Stimulated activated CD4-positive, alpha-beta T cell treated with anti-CD3 and anti-CD28 coated beads, Interleukin-12 subunit alpha, Interleukin-12 subunit beta, amount 100 ng/mL, for 24 hours (primary cell): ENCODE data around the gene CTNNA2.

Experiments
- DNase-seq, 2 experiments: peaks; one replicate each; pipeline ENCODE4 v3.0.0-alpha.2; 2020; ENCODE audit warnings: low read depth in 2 of 2

Gene CTNNA2

DNA sequence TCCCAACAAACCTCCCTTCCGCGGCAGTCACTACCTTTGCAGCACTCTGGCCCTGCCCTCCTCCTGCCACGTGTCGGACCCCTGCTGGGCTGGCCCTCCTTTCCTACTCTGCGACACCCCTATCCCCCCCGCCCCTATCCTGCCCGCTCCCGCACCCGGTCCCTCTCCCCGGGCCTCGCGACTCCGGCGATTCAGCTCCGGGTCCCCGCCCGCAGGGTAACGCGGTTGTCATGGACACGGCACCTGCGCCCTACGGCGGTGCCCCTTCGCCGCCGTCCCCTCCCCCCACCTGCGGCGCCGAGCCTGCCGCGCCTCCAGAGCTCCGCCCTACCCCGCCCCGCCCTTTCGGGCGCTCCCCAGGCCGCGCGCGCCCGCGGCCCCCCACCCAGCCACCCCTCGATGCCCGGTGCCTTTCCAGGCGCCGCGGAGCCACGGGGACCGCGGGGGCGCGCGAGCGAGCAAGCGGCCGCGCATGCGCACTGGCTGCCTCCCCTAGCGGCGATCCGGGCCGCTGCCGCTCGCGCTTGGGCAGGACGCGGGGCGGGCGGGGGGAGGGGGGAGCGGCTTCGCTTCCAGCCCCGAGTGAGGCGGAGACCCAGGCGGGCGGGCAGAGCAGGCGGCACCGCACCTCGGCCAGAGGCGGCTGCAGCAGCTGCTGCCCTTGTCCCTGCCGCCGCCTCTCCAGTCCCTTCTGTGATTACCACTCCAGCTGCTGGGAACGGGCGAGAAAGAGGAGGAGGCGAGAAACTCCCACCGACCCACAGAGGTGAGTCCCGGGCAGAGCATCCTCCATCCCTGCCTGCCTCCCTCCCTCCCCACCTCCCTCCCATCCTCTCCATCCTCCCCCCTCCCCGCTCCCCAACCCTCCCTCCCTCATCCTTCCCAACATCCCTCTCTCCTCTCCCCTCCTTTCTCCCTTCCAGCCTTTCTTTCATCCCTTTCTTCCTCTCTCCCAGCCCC lies at the start of gene CTNNA2:
CTNNA2 (plus strand) TSS at position 610 of the 960 bp plus-strand sequence.
- peak in 1 of 2 experiments; percentile 12 for DNase-seq

DNA sequence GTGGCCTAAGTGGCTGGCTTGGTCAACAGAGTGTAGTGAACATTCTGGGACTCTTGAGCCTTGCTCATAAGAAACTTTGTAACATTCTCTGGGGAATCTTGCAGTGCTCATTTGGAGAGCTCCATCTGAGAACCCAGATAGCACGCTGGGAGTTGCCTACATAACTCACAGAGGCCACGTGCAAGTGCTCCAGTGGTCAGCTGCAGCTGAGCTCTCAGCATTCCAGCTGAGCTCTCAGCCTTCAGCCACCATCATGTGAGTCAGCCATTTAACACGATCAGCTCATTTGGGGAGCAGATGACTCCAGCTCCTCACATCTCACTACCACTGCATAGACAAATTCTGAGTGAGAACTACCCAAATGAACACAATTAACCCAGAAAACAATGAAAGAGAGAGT lies 25.5 kb upstream of the CTNNA2 start:
- DNase-seq, result no peak

DNA sequence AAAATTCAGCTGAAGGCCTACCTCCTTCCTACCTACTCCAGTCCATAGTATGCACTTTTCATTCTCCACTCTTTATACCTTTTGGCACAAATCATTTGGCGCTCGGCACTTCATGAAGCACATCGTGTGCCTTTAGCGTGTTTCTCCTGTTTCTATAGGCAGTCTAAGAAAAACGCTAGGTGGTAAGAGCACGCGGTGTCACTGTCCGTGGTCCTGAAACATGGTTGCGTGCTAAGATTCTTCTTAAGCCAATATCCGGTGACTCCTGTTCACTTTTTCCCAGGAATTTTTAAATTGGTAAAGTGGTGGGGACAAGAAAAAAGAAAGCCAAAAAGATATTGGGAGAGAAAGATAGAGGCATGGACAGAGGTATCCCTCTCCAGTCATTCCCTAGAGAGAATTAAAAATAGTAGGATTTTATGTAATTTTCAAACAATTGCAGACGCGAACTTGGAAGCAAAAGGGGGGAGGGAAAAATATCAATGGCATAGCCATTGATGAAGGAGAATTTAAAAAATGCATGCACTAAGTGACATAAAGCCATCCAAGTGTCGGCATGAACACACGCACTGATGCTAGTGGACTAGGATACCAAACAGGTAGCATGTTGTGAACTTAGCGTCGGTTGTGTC lies 1.4 kb upstream of the CTNNA2 start:
- no peak for DNase-seq

DNA sequence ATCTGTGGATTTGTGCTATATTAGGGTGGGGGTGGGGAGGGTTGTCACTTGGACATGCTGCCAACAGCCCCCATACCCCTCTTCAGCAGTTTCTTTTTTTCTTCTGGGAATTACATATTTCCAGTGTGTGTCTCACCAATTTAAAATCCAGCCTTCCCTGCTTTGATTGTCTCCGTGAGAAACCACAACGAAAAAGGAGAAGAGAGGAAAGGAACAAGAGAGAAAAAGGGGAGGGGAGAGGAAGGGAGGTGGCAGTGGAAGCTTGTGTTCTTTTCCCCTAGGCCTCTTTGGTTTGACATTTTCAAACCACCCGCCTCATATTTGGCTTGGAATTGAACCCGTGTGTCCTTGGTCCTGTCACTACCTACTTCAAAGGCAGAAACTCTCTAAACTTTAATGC lies 860 bp downstream of the CTNNA2 start:
- no peak for DNase-seq

DNA sequence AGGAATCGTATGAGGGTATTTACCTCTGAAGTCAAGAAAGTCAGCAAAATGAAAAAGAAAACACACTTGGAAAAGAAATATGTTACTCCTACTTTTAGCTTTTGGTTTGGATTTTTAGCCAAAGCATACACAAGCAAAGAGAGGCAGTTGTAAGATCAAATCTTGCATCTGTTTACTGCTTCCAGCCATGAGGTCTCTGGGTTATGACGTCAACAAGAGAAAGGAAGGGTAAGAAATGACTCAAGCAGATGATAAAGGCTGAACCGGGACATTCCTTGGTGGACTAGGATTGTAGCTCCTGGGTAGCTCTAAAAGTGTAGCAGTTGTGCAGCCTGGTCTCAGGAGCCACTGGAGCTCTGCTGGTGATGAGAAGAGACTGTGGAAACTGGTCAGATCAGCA lies 16.8 kb downstream of the CTNNA2 start:
- DNase-seq, result no peak

DNA sequence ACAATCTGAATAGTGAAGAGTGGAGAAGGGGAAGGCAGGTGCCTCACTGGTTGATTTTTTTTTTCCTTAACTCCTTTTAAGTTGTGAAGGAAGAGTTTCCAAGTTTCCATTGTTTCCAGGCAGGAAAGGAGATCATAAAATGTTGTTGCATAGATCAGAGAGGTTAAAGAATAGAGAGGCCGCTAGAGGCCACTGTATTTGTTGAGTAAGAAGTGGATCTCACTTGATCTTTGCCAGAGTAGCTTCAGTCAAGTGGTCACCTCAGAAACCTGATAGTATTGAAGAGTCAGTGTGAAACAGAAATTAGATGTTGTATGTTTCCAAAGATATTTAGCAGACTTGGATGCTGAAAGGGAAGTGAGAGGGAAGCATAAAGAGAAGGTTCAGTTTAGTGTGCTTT lies 17.6 kb downstream of the CTNNA2 start:
- DNase-seq, result no peak

DNA sequence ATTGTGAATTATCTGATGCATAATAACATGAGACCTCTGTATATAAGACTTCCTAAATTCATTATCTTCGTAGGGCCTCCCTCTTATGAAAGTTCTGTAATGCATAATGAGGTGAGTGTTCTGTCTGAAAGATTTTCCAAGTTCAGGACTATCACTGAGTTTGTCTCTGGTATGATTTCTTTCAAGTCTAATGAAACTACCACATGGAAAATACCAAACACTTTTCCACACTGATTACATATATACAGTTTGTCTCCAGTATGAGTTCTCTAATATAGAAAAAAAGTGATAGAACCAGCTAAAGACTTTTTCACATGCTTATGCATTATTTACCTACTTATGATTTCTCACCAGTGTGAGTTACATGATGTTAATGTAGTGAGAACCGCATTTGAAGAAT lies 34.7 kb downstream of the CTNNA2 start:
- no peak for DNase-seq

DNA sequence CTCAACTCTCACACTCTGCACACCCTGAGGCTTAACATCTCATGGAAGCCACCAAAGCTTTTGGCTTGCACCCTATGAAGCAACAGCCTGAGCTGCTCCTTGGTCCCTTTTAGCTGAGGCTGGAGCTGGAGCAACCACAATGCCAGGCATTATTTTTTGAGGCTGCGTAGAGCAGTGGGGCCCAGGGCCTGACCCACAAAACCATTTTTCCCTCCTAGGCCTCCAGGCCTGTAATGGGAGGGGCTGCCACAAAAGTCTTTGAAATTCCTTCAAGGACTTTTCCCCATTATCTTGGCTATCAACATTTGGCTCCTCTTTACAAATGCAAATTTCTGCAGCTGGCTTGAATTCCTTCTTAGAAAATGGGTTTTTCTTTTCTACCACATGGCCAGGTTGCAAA lies 39.8 kb downstream of the CTNNA2 start:
- no peak for DNase-seq

DNA sequence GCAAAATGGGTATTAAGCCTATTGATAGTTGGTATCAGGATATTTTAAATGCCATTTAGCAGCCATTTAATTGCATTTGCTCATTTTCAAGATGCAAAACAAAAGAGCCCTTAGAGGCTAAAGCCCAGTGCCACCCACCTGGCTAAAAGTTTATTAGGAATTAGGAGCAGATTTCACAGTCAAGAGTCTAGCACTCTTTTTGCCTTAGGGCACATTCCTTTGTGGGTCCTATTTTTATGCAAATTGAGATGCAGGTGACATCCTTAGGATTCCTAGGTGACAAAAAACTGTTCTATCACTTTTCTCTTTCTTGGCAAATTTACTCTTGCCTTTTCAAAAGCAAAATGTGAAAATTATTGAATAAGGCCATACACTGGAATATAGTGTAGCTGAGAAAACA lies 42.0 kb downstream of the CTNNA2 start:
- no peak for DNase-seq

DNA sequence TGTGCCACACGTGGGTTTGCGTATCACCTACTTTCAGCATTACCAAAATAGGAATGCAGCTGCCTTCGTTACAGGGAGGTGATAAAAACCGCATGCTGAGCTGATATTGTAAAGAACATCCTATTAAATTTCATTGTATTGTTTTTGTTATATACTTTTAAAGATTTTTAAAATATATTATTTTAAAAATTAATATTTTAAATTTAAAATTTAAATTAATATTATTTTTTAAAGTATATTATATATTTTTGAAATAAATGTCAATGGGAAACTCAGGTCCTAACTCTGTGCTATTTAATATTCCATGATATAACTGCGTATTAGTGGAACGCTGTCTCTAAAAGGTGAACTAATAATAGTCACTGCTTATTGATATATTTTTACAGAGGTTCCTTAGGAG lies 51.2 kb downstream of the CTNNA2 start:
- DNase-seq, result no peak

DNA sequence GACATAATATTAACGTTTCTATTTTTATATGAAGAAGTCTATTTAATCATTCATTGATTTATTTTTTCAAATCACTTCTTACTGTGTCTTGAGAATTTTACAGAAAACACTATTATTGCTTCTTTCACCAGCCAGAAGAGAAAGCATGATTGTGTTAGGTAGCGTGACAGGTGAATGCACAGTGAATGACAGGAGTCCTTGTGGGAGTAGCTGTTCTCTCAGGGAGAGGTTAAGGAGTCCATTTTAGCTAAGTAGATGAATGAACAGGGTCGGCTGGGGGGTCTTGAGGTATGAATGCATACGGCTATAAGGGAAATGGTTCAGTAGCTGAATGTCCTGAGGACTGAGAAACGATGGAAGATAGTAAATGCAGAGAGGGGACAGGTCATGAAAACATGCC lies 56.2 kb downstream of the CTNNA2 start:
- no peak for DNase-seq

DNA sequence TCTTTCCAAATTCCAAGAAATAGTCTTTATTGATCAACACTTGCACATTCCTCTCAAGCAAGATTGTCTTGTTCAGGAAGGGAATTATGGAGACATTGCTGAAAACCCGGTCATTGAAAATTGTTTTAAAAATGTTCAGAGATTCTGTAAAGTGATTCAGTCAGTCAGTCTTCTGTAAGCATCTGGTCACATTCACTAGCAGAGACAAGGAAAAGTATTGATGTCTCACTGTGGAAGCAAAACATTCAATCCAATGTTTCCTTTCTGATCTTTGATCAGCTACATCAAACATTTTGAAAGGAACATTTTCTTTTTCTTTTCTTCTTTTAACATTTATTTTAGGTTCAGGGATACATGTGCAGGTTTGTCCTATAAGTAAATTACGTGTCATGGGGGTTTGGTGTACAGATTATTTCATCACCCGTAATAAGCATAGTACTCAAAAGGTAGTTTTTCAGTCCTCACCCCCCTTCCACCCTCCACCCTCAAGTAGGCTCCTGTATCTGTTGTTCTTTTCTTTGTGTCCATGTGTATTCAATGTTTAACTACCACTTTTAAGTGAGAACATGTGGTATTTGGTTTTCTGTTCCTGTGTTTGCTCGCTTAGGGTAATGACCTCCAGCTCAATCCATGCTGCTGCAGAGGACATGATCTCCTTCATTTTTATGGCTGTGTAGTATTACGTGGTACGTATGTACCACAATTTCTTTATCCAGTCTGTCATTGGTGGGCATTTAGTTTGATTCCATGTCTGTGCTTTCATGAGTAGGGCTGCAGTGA lies 61.2 kb downstream of the CTNNA2 start:
- DNase-seq, result no peak

DNA sequence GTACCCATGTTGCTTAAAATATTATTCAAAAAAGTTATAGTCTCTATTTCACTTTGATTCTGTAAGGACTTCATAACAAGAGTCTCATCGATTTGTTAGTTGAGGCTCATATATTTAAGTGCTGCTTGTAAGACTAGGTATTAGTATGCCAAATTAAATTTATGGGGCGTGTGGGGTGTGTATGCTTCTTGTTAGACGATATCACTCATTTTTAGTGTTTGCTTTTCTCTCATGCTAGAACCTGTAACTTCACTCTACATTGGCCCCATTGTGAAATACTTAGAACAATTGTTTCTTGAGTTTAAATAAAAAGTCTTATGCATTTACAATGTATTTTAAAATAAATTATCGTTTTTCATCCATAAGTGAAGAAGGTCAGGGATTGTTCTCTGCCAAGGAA lies 63.6 kb downstream of the CTNNA2 start:
- DNase-seq, result no peak

DNA sequence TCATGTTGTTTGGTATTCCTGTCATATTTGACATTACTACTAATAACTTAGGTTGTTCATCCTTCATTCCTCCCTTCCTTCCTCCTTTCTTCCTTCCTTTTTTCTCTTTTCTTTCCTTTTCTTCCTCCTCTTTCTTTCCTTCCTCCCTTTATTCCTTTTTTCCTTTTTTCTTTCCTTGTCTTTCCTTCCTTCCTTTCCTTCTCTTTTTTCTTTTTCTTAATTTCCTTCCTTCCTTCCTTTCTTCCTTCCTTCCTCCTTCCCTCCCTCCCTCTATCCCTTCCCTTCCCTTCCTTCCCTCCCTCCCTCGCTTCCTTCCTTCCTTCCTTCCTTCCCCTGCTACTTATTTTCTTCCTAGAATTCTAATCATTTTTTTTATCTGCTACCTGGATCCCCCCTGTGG lies 66.1 kb downstream of the CTNNA2 start:
- no peak for DNase-seq

DNA sequence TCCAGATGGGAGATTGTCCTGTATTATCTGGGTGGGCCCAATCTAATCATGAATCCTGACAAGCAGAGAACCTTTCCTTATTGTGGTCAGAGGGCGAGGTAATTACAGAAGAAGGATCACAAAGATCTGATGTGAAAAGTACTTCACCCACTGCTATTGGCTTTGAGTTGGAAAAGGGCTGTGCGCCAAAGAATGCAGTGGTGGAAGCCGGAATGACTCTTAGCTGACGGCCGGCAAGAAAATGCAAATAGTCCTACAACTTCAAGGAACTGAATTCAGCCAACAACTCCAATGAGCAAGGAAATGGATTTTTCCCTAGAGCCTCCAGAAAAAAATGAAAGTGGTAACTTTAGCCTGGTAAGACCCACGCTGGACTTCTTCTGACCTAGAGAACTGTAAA lies 67.3 kb downstream of the CTNNA2 start:
- no peak for DNase-seq

DNA sequence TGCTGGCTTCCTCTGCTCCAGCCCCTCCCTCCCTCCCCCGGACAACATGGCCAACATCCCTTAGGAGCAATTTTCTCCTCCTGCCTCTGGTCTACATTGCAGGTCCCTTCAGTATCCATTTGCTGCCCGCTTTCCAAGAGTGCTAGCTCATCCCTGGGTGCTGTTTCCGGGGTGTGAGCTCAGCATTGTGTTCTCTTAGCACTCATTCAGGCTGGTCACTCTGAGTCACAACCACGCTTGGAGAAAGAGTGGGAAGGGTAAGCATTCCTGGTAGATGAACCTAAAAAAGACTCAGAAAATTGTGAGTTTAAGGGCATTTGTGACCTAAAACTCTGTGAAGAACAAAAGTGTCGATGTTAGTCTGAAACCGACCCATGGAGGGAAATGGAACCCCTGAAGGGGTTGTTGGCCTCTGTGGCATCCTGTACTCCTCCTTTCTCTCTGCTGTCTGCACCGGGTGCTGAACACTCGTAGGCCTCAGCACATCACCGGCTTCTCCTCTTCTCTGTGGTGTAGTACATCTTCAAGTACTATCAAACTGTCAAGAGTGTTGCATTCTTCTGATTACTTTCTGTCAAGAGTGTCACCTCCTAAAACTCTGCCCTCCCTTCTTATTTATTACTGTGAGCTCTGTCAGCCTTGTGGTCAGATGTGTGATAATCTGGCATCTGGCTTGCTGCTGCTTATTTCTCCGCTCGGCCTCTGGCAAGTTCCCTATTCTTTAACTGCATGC lies 73.0 kb downstream of the CTNNA2 start:
- DNase-seq, result no peak

DNA sequence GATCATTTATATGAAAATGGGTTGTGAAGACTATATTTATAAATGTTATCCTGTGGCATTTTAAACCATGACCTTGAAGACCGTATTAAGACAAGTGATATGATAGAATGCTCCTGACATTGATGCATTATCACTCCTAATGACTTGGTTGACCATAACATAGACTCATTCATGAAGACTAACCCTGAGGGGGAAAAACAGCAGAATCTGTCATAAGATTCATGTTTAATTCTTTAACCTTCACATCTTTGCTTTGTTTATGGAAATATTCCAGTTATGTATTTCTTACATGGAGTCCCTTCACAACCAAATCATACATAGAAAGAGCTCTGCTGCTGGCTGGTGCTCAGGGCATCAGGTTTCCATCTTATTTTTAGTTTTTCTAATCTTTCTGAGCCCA lies 78.4 kb downstream of the CTNNA2 start:
- DNase-seq, result no peak

DNA sequence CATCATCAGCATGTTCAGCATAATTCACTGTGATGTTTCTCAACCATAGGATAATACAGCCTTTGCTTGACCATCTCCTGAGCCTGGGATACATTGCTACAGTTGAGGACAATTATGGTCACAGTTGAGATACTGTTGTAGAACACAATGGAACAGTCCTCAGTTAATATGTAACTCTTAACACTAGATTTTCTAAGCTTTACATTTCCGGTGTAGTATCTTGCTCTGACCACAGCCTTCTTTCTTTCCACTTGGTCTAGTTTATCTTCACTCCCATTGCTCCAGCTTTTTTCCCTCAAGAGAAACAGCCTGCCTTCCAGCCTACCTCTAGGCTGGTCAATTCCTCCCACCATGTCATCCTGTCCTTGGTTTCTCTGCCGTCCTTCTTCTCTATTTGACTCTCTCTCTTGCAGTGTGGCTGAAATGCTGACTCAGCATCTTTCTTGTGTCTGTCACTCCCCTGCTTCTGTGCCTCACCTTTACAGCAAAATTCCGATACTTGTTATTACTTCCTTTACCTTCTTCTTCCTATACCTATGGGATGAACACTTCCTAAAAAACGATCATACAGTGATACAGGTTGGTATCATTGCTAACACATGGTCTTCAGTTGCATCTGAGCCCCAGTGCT lies 80.5 kb downstream of the CTNNA2 start:
- DNase-seq, result no peak

DNA sequence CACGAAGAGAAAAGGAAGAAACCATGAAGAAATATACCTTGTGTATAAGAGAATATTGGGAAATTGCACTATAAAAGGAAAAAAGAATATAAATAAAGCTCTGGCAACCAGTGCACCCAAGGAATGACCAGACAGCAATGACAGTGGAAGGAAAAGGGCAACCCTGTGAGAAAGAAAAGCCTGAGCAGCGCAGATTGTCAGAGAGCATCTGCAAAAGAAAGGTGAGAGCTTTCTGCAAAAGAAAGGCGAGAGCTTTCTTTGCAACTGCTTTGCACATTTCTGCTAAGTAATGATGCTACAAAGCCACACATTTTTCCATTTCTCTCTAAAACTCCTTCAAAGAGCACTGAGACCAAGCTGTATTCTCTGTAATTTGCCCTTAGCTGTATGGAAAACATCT lies 83.6 kb downstream of the CTNNA2 start:
- no peak for DNase-seq

DNA sequence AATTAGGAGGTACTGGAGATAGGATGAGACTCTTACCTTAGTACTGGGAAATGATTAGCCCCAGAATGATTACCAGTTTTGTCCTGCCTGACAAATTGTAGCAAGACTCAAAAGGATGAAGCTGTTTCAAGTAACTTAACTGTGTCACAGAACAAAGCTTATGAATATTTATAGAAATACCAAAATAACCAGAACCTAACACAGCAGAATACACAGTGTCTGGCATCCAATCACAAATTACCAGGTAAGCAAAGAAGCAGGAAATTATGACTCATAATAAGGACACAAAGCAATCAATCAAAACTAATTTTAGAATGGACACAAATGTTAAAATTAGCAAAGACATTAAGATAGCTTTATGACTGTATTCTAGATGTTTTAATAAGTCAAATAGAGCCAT lies 91.9 kb downstream of the CTNNA2 start:
- no peak for DNase-seq

DNA sequence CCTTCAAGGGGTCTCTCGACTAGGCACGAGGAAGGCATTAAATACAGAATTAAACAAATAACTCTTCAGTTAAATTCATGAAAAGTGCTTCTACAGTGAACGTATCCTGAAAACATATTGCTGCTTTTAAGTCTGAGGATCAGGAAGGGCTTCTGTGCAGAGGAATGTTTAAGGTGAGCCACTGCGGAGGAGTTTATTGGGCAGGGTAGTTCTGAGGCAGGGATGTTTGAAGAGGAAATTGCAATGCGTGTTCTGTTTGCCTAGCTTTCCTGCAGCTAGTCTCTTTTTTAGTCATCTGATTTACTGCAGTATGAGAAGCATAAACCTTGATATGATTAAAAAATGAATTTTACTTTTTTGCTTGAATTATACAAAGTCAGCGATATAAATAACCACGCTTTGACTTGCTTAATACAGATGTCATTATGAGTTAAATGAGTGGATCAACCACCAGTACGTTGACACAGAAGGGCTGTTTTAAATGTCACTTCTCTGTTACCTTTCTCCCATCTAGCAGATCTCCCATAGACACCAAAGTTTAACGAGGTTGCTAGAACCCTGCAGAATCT lies 98.7 kb downstream of the CTNNA2 start:
- no peak for DNase-seq
